Neural cell (in vitro differentiated cells): ENCODE results near the gene PRM2.

ENCODE experiments used
- TF ChIP-seq, protein P1 (sequence below): fragments of 450-650 bp; IDR thresholded peaks from 2 replicates; pipeline ENCODE4 v1.5.1; 2014; ENCODE audit warnings: antibody characterized with exemption, mild to moderate bottlenecking, moderate library complexity; ENCODE audit not compliant: poor library complexity, severe bottlenecking
- TF ChIP-seq, protein P2 (sequence below): IDR thresholded peaks from 2 replicates; pipeline ENCODE4 v1.6.1; 2012; ENCODE audit warnings: borderline replicate concordance

DNA sequence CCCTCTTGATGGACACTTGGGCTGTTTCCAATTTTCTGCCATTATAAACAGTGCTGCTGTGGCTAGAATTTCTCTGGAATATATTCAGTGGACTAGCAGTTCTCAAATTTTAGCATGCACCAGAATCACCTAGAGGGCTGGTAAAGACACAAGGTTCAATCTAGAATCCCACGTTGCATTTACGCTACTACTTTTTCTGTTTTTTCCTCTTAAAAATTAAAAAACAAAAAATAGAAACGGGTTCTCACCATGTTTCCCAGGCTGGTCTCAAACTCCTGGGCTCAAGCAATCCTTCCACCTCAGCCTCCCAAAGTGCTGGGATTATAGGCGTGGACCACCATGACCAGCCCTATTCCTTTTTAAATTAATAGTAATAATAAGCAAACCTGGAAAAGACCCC, 19.4 kb upstream of the PRM2 start:
- TF ChIP-seq, protein P1, sequence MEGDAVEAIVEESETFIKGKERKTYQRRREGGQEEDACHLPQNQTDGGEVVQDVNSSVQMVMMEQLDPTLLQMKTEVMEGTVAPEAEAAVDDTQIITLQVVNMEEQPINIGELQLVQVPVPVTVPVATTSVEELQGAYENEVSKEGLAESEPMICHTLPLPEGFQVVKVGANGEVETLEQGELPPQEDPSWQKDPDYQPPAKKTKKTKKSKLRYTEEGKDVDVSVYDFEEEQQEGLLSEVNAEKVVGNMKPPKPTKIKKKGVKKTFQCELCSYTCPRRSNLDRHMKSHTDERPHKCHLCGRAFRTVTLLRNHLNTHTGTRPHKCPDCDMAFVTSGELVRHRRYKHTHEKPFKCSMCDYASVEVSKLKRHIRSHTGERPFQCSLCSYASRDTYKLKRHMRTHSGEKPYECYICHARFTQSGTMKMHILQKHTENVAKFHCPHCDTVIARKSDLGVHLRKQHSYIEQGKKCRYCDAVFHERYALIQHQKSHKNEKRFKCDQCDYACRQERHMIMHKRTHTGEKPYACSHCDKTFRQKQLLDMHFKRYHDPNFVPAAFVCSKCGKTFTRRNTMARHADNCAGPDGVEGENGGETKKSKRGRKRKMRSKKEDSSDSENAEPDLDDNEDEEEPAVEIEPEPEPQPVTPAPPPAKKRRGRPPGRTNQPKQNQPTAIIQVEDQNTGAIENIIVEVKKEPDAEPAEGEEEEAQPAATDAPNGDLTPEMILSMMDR = no peak
- TF ChIP-seq, protein P2, sequence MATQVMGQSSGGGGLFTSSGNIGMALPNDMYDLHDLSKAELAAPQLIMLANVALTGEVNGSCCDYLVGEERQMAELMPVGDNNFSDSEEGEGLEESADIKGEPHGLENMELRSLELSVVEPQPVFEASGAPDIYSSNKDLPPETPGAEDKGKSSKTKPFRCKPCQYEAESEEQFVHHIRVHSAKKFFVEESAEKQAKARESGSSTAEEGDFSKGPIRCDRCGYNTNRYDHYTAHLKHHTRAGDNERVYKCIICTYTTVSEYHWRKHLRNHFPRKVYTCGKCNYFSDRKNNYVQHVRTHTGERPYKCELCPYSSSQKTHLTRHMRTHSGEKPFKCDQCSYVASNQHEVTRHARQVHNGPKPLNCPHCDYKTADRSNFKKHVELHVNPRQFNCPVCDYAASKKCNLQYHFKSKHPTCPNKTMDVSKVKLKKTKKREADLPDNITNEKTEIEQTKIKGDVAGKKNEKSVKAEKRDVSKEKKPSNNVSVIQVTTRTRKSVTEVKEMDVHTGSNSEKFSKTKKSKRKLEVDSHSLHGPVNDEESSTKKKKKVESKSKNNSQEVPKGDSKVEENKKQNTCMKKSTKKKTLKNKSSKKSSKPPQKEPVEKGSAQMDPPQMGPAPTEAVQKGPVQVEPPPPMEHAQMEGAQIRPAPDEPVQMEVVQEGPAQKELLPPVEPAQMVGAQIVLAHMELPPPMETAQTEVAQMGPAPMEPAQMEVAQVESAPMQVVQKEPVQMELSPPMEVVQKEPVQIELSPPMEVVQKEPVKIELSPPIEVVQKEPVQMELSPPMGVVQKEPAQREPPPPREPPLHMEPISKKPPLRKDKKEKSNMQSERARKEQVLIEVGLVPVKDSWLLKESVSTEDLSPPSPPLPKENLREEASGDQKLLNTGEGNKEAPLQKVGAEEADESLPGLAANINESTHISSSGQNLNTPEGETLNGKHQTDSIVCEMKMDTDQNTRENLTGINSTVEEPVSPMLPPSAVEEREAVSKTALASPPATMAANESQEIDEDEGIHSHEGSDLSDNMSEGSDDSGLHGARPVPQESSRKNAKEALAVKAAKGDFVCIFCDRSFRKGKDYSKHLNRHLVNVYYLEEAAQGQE = no peak
